Measurements from ENCODE around the gene MIA.

- TF ChIP-seq CTCF (IDR thresholded peaks at IDR 0.05; ENCODE audit: low read length) (no peak), EZH2phosphoT487 (IDR thresholded peaks at IDR 0.05; ENCODE audit: low read length) (no peak)
Observed at GRCh38 chr19:40737102-40737644, 38.1 kb upstream of the MIA start.

All from MM.1S (cell line).